GM23338 (cell line): Measurements from ENCODE around the gene MEP1A. TPM values are rescaled to one million over a fixed set of nuclear protein-coding genes. Genes with fewer than 3 reads are reported as not detected.

Experiments
- polyA plus RNA-seq: library from polyadenylated mRNA; unstranded; fragments of >200 nt; fragmentation: Nextera tagmentation; extraction: Ambion mirVana; gene quantifications from 2 replicates; pipeline ENCODE4 v1.2.1, GENCODE V29; 2016
- total RNA-seq: library from RNA; depleted of rRNA; stranded (reverse); fragments of >200 nt; shearing (Covaris generic); gene quantifications from 2 replicates; pipeline ENCODE4 v1.2.3, GENCODE V29; 2014; rRNA removed

Gene MEP1A
- total and polyA plus RNA-seq, 2 experiments from 2014 or later, result not detected

Other genes with a start within 250 kb of the MEP1A start
- 1.8 and 3.5 TPM in 2 replicates for gene CYP39A1, start 140.6 kb upstream of the MEP1A start, total RNA-seq
- gene CYP39A1, start 140.6 kb upstream of the MEP1A start, polyA plus RNA-seq, result 1.5 and 2.2 TPM in 2 replicates
- 11.8 and 16.2 TPM in 2 replicates for gene SLC25A27, start 140.4 kb upstream of the MEP1A start, total RNA-seq
- 6.0 and 8.5 TPM in 2 replicates for gene SLC25A27, start 140.4 kb upstream of the MEP1A start, polyA plus RNA-seq
- gene TDRD6, start 105.5 kb upstream of the MEP1A start, total RNA-seq, result 0.14 TPM in 1 of 2 replicates, not detected in the other
- gene TDRD6, start 105.5 kb upstream of the MEP1A start, polyA plus RNA-seq, result 0.10 and 0.24 TPM in 2 replicates
- gene PLA2G7, start 58.0 kb upstream of the MEP1A start, total RNA-seq, result 1.7 and 2.8 TPM in 2 replicates
- 2.3 and 2.4 TPM in 2 replicates for gene PLA2G7, start 58.0 kb upstream of the MEP1A start, polyA plus RNA-seq
- gene ANKRD66, start 46.5 kb upstream of the MEP1A start, total RNA-seq, result not detected in 2 replicates
- gene ANKRD66, start 46.5 kb upstream of the MEP1A start, polyA plus RNA-seq, result not detected in 2 replicates
- gene ADGRF5, start 128.5 kb downstream of the MEP1A start, total RNA-seq, result not detected in 2 replicates
- not detected in 2 replicates for gene ADGRF5, start 128.5 kb downstream of the MEP1A start, polyA plus RNA-seq
- not detected in 2 replicates for gene ADGRF1, start 248.9 kb downstream of the MEP1A start, total RNA-seq
- not detected in 2 replicates for gene ADGRF1, start 248.9 kb downstream of the MEP1A start, polyA plus RNA-seq